ENCODE results near the gene ATOH8.
A peak's percentile ranks its signal among the peaks of the same experiment; 100 is the strongest.

ATOH8 gene

DNA sequence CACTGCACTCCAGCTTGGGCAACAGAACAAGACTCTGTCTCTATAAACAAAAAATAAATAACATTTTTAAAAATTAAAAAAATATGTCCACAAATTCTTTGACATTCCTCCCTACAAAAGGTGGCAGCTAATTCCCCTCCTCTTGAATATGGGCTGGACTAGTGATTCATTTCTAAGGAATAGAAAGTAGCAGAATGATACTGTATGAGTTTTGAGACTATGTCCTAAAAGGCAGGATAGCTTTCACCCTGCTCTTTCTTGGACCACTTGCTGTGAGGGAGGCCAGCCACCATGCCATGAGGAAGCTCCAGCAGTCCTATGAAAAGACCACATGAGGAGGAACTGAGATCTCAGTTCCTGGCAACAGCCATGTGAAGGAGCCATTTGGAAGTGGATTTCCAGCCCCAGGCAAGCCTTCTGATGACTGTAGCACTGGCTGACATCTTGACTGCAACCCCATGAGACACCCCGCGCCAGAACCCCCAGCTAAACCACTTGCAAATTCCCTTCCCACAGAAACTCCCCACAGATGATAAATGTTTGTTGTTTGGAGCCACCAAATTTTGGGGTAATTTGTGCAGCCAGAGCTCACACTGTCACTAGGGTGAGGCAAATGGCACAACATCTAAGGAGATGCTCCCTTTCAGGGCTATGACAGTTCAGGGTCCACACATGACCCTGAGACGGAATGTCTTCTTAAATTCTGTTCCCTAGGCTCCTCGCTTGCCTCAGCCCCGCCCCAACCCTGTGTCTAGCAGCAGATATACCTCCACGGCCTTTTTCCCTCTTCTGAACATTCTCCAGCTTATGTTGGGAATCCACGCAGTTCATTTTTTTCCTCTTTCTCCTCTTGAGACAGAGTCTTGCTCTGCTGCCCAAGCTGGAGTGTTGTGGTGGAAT lies 17.1 kb upstream of the ATOH8 start:
- DNase-seq (ENCODE audit: low read depth in 2 of 2): no peak

- no peak for DNase-seq (ENCODE audit: low read depth in 2 of 2)
Observed at GRCh38 chr2:85737481-85737880, 16.3 kb upstream of the ATOH8 start.

GRCh38 chr2:85737961-85738360 lies 15.8 kb upstream of the ATOH8 start:
- no peak for DNase-seq (ENCODE audit: low read depth in 2 of 2)

GRCh38 chr2:85740193-85740592 lies 13.6 kb upstream of the ATOH8 start:
- no peak for DNase-seq (ENCODE audit: low read depth in 2 of 2)

DNA sequence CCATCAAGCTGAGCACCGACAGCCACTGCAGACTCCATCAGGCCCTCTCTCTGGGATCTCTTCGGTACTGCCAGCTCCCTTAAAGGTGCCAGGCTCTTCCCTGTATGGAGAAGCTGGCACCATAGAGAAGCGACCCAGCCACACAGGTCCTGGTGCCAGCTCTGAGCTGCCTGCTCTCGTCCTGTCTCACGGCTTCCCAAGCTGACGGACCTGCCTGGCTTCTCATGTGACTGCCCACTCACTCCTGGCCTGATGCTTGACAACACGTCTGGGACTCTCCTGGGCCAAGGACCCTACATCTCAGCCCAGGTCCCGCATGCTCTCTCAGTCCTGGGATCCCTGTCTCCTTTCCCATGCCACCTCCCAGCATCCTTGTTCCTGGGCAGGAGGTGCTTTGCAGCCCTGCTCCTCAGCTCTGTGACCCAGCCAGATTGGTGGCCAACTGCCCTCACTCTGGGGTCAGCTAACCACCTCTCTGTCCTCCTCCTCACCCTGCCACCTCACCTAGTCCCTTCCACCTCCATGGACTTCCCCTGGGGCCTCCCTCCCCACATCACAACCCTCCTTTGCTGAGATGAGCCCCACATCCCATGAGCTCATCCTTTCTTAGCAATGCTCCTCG lies 12.5 kb upstream of the ATOH8 start:
- DNase-seq (ENCODE audit: low read depth in 2 of 2): no peak

DNA sequence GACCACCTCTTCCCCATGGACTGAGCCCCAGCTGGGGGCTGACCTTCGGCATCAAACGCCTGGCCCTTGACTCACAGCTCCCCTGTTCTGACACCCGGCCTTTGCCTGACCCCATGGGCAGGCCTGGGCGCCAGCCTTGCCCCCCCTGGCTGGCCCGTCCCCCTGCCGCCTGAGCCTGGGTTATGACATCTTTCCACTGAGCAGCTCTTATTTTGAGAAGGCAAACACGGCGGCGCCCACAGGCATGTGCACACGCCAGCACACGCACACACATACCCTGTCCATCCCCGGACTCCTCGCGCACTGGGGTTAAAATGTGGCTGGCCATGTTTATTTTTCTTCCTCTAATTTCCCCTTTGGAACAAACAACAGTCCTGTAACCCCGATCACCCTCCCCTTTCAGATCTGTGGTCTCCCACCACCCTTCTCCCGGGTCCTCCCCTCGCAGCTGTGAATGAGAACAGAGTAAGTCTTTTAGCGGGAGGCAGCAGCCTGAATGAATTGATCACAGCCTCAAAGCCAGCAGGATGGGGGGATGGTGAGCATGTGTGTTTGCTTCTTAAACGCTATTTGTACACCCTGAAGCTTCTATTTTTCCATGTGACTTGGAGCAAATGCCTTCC lies 11.8 kb upstream of the ATOH8 start:
- DNase-seq (ENCODE audit: low read depth in 2 of 2): no peak

GRCh38 chr2:85743304-85743978 lies 10.3 kb upstream of the ATOH8 start:
- no peak for DNase-seq (ENCODE audit: low read depth in 2 of 2)

DNA sequence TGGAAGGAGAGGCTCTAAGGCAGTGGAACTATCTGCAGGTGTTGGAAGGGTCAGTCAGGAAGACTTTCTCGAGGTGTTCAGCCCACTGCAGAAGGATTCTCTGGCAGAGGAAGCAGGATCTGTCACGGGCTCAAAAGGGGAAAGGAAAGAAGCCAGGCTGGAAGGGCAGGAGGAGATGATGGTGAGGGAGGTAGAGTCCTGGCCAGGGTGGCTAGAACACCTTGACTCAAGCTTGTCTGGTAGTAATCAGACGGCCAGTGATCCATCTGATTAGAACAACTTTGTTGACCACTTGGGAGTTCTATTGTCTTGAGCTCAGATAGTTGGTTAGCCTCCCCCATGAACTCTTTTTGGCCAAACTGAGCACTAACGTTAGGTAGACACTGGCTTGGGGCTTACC lies 9.7 kb upstream of the ATOH8 start:
- DNase-seq (ENCODE audit: low read depth in 2 of 2): no peak

GRCh38 chr2:85744741-85745601 lies 8.8 kb upstream of the ATOH8 start:
- no peak for DNase-seq (ENCODE audit: low read depth in 2 of 2)

- no peak for DNase-seq (ENCODE audit: low read depth in 2 of 2)
Observed at GRCh38 chr2:85745619-85746018, 8.2 kb upstream of the ATOH8 start.

GRCh38 chr2:85746321-85747004 lies 7.3 kb upstream of the ATOH8 start:
- DNase-seq (ENCODE audit: low read depth in 2 of 2): no peak

GRCh38 chr2:85747441-85747840 lies 6.3 kb upstream of the ATOH8 start:
- no peak for DNase-seq (ENCODE audit: low read depth in 2 of 2)

GRCh38 chr2:85748039-85748734 lies 5.6 kb upstream of the ATOH8 start:
- DNase-seq (ENCODE audit: low read depth in 2 of 2): no peak

- no peak for DNase-seq (ENCODE audit: low read depth in 2 of 2)
Observed at GRCh38 chr2:85748985-85749875, 4.6 kb upstream of the ATOH8 start.

DNA sequence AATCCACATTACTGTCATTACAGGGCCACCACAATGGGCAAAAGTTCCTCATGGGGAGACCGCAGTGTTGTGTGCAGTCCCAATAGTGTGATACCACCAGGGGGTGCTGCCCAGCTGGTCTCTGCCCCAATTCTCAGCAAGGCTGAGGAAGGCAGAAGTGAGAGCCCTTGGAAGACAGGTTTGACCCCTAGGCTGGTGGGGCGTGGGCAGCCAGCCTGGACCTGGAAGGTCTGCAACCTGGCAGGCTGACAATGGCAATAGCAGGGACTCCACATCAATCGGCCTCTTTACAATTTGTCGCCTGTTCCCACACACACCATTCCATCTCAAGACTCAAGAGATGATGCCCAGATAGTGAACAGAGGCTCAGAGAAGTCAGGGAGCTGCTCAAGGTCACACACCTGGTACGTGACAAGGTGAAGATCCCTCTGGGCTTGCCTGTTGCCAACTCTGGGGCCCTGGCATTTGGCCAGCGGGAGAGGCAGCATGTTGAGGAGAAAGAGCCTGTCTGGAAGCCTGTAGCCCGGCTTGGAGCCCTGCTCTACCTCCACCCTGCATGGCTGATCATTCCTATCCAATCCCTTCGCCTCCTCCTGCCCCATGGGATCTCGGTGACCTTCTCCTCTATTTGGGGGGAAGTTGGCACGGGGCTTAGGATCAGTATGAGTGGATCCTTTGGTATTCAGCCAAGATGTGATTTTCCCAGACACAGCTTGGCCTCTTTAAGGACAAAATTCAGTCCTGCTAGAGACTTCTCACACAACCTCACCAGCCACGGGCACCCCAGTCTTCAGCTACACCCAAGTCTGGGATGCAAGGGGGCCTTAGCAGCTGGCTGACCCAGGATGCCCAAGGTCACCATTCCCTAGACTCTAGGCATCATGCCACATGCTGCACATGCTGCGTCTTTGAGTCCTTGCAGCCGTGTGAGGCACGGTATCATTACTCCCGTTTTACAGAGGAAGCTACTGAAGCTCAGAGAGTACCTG lies 2.9 kb upstream of the ATOH8 start:
- DNase-seq (ENCODE audit: low read depth in 2 of 2): peak in 1 of 2 donors; percentile 17

DNA sequence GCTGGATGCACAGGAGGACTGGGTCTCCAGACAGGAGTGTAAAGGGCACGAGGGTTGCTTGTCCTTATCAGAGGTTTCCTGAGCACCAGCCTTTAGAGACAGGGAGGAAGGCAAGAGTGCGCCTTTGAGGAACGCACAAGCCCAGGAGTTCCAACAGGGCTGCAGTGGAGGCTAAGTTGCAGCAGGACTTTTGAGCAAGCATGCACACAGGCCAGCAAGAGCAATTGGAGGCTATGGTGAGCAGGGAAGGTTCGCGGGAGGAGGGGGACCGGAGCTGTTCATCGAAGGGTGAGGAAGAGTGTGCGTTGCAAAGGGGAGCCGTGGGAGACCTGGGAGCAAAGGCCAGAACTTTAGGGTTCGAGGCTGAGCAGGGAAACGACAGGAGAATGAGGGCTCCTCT lies 2.2 kb upstream of the ATOH8 start:
- DNase-seq (ENCODE audit: low read depth in 2 of 2): no peak

DNA sequence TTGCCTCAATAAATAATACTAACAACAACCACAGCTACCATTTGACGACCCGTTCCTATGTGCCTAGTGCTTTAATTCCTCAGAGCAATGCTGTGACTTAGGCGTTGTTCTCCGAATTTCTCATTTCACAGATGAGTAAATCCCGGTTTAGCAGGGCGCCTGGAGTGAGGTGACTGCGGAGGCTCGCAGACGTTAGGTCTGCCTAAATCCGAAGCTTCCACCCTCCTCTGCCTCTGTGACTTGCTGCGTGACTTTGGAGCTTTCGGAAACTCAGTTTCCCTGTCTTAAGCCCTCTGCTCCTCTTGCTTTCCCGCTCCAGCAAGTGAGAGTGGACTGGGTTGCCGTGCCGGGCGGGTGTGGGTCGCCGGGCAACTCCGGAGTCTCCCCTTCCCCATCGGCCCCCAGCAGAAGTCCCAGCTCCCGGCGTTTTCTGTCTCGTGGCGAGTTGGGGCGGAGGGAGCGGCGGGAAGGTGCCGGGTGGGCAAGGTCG lies 711 bp upstream of the ATOH8 start:
- DNase-seq (ENCODE audit: low read depth in 2 of 2): no peak
